ENCODE measurements around the gene MTURN.

GRCh38 chr7:30209951-30210350, 75.2 kb downstream of the MTURN start:
- TF ChIP-seq CTCF (IDR thresholded peaks at IDR 0.05) (no peak), POLR2A (IDR thresholded peaks at IDR 0.05) (no peak)
